DMS79 treated with DMSO at 0.1 percent for 48 hours (cell line): ENCODE measurements around the gene TMEFF1.

Source experiments
- DNase-seq: peaks from one replicate; lab custom pipeline; 2025; lab: John Stamatoyannopoulos, UW

Gene TMEFF1

DNA sequence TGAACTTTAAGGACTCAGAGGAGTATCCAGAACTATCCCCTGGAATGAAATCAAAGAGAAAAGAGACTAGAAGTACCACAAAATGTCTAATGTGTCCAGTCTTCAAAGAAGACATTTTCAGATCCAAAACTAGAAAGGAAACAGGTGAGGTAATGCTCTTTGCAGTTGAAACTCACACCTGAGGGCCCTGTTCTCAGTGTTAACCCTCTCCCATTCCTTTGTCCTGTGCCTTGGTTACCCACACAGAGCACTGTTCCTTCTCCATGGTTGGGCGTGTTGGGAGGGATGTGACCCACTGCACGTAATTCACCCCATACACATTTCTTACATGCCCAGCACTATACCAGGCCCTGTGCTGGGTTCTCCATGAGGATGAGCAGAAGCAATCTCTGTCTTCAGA is 24.7 kb upstream of the TMEFF1 start:
- DNase-seq: no peak

DNA sequence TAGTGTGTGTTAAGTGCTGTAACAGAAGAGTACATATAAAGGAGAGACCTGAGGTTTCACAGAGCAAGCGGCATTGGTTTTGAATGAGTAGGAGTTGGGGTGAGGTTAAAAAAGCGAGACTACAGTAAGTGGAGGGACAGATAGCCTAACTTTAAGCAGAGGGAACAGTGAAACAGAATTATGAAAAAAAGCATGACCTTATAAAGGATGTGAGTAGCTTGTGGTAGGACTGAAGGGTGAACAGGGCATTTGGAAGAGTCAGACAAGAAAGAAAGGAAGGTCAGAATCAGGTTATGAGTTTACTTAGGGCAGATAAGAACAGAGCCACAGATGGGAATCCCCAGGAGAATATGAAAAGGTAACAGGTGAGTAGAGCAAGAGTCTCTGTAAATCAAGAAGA is 23.5 kb upstream of the TMEFF1 start:
- DNase-seq: no peak

DNA sequence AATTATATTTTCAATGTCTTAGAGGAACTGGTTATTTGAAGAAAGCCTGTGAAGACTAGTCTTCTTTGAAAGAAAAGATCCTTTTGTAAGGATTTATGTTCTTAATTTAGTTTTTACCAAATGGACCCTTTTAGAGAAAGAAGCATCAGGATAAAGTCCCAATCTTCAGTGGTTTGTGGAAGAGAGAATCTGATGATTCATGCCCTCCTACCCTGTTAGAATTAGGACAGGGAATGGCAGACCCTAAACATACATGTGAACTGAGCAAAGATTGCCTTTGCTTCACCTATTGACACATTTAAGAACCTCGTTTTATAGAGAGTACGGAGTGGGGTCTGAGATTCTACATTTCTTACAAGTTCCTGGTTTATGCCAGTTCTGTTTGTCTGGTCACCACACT is 20.1 kb upstream of the TMEFF1 start:
- no peak for DNase-seq

DNA sequence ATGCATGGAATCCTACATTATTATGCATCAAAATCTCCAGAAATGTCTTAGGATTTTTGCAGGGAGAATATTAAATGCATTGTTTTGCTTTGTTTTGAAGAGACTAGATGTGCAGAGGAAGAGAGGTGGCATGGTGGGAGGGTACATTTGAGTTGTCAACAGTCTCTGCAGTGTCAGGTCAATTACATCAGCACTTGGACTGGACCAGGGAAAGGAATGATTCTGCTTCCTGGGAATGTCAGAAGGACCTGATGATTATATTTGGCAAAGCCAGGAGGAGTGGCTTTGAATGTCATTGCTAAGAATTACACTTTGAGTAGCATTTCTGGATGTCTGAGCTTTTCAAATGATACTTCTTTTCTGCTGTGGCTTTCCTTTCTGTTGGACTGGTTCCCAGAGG is 17.5 kb upstream of the TMEFF1 start:
- no peak for DNase-seq

DNA sequence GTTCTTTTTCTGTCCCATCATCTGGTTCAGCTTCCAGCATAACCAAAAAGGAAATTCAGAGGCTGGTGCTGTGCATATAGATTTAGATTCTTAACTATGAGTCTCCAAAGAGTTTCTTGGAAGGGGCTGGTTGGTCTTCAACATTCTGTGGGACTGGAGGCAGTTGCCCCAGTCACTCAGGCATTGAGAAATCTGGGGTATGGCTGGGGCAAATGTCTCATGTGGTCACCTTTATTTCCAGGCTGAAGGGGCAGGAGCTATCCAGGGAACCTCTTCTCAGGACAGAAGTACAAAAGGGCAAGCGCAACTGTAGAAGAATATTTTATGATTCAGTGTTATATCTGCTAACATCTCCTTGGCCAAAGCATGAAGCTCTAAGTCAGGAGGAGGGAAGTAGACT is 15.4 kb upstream of the TMEFF1 start:
- no peak for DNase-seq

DNA sequence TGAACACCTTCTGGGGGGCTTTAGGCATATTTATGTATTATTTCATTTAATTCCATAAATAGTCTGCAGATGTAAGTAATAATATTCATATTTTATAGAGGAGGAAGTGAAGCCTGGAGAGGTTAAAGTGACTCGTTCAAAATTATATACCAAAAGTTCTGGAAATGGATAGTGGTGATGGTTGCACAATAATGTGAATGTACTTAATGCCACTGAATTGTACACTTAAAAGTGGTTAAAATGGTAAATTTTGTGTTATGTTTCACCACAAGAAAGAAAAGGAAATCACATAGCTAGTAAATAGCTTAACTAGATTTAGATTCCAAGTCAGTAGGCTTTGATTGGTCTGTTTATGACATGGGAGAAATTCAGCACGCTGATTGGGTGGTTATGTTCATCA is 13.0 kb upstream of the TMEFF1 start:
- DNase-seq: no peak

DNA sequence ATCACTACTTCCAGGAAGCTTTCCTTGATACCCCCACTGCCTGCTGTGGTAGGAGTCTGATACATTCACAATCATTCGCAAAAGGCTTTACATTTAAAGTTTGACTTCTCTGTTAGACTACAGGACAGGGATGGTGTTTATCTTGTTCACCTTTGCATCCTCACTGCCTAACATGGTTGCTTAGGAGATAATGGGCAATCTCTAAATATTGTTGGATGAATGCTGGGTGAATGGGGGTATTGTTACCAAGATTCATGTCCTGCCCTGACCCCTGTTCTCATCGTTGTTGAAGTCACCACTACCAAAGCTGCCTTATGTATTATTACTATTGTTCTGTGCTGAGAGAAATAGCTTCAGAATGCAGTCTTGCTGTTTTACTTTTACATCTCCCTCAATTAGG is 7.7 kb upstream of the TMEFF1 start:
- no peak for DNase-seq

DNA sequence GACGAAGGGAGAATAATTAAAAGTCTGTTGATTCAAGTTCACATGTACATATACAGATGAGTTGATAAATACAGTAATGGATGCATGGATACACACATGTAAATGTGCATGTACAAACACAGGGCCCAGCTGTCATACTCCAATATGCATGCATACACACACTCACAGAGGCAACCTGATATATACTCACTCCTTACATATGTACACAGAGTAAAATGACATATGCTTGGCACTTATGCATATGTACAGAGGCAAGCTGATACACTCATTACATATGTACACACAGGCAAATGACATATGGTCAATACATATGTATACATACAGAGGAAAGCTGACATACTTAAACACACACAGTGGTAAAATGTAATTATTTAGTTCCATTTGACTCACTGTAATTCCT is 7.2 kb upstream of the TMEFF1 start:
- DNase-seq: no peak

DNA sequence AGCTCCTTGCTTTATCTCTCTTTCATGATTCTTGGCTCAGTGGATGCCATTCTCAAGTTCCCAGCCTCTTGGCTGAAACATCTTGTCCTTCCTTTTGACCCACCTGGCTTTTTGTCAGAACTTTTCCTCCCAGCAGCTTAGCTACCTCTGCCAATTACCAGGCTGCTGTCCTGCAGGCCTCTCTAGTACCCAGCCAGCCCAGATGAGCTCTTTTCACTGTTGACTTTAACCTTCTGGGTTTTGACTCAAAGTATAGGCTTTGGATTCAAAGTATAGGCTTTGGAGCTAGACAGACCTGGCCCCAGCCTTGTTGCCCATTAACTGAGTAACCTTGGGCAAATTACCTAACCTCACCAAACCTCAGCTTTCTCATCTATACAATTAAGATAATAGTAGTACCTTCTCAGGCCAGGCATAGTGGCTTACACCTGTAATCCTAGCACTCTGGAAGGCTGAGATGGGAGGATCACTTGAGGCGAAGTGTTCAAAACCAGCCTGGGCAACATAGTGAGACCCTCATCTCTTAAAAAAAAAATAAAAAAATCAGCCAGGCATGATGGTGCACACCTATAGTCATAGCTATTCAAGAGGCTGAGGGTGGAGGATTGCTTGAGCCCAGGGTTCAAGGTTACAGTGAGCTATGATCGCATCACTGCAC is 6.6 kb upstream of the TMEFF1 start:
- DNase-seq: no peak

DNA sequence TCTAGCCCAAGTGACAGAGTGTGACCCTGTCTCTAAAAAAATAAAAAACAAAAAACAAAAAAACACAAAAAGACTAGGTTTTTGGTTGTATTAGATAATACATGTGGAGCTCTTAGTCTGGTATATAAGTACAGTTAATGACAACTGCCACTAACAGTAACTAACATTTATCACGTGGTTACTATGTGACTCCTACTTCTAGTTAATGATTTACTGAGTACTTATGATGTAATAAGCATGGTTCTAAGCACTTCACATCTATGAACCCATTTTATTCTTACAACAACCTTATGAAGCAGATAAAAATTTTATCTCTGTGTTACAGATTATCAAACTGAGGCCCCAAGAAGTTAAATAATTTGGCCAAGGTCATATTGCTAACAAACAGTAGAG is 6.1 kb upstream of the TMEFF1 start:
- DNase-seq: no peak

DNA sequence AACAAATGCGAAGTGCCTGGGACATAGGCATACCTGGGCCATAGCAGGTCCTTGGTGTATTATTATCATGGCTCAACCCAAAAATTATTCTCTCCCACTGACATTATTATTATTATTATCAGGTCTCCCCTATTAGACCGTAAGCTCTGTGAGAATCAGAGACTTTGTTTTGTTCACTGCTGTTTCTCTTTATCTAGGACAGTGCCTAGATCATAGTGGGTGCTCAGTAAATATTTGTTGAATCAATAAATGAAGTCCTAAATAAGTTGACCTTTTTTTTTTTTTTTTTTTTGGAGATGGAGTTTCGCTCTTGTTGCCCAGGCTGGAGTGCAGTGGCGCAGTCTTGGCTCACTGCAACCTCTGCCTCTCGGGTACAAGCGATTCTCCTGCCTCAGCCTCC is 4.9 kb upstream of the TMEFF1 start:
- no peak for DNase-seq

DNA sequence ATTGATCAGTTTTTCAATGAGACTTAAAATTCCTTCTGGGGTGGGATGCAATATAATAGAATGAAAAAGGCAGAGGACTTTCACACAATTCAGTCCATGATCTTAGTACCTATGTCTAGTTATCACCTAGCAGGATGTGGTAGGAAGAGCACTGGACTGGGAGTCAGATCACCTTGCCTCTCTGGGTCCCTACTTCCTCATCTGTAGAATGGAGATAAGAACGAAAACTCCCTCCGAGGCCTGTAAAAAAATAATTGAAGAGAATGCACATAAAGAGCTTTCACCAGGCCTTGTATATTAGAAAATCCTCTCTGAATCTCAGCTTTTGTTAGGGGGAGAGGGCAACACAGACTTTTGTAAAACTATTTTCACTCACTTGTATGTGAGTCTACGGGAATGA is 681 bp upstream of the TMEFF1 start:
- no peak for DNase-seq

DNA sequence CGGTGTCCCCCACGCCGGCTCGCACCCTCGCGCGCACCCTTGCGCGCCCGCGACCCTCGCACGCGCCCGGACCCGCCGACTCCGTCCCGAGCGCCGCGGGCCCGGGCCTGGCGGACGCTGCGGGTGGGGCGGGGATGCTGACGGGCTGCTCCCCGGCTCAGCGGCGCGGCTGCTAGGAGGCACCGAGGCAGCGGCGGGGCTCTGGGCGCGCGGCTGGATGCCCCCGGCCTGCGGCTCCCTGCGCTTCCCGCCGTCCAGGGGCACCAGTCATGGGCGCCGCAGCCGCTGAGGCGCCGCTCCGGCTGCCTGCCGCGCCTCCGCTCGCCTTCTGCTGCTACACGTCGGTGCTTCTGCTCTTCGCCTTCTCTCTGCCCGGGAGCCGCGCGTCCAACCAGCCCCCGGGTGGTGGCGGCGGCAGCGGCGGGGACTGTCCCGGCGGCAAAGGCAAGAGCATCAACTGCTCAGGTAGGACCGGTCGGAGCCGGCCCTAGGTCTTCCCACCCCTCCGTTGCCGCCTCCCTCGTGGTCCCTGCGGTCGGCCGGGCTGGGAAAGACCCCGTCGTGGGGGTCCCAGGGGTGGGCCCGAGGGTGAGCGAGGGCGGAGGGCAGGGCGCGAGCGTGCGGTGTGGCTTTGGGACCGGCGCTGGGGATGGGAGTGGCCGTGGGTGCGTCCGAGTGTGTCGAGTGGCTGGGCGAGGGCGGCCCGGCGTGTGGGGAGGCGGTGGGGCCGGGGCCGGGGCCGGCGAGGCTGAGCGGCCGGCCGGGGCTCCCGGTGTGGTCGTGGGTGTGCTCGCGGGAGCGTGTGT is 530 bp downstream of the TMEFF1 start:
- no peak for DNase-seq

DNA sequence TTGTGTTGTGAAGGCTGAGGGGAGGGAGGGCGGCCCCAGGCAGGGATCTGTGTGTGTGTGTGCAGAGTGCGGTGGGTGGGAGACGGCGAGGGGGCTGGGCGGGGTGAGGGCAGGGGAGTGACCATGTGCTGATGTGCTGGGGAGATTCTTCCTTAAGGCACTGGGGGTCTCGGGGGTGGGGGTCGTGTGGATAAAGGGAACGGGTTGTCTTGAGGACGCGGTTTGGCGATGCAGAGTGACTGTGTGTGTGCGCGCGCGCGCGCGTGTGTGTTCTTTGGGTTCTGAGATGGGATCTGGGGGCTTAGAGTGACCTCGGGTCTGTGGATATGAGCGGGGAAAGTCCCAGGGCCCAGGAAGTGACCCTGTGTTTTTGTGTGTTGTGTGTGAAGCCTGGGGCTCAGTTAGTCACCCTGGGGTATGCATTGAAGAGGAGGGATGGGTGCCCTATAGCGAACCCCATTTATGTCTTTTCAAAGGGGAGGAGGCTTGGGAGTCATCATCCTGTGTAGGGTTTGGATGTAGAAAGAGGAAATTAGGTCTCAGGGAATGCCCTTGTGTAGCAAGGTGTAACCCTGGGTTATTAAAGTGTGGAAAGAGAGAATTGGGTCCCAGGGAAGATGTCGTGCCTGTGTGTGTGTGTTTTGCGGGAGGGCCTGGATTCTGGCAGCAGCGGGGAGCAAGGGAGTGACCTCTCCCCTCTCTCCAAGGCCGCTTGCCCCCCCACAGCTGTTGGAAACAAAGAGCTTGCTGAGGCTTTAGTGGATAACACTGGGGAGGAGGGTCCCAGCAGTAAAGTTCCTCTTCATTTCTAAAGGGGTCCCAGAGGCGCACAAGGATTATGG is 1.4 kb downstream of the TMEFF1 start:
- no peak for DNase-seq

DNA sequence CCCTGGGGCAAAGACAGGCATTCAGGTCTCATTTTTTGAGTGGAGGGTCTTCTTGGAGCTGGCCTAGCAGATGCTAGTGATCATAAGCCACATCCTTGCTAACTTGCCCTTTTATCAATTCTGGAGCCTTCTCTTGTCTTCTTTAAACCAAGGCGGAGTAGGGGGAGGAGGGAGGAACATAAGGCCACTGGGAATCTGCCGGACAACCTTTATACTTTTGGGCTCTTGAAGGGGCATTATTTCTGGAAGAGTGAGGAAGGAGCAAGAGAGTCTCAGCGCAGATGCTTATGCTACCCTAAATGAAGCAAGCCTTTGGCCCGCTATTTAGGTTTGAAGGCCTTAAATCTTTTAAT is 2.0 kb downstream of the TMEFF1 start:
- no peak for DNase-seq

DNA sequence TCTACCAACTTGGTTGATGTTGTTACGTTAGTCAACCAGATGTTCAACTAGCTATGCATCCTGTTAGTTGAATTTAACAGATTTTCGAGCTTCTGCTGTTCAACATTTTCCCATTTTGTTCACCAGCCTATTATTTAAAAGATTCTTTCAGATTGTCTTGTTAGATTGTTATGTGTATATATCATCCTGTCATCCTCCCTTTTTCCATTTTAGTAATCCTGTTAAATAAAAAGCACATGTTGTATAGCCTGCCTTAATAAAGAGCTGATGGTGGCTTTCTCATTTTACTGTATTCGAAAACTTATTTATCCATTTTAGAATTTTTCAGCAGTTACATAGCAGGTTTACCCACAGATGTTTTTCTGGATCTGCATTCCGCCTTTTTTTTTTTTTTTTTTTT is 4.3 kb downstream of the TMEFF1 start:
- no peak for DNase-seq

DNA sequence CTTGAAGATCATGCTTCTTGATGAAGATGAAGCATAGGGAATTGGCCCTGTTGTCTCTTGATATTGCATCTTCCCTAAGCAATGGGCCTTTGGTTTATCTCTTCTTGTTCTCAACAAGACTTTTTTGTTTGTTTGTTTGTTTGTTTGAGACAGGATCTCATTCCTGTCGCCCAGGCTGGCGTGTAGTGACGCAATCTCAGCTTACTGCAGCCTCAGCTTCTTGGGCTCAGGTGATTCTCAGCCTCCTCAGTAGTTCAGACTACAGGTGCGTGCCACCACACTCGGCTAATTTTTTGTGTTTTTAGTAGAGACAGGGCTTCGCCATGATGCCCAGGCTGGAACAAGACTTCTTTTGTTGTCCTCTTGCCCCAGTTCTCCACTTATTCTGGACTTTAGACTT is 5.2 kb downstream of the TMEFF1 start:
- no peak for DNase-seq

DNA sequence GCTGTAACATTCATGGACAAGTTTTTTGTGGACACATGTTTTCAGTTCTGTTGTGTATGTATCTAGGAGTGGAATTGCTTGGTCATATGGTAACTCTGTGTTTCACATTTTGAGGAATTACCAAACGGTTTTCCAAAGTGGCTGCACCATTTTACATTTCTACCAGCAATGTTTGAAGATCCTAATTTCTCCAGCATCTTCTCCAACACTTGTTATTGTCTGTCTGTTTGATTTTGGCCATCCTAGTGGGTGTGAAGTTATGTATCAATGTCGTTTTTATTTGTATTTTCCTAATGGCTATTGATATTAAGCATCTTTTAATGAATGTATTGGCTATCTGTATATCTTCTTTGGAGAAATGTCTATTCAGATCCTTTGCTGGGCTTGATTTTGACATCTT is 6.9 kb downstream of the TMEFF1 start:
- DNase-seq: no peak

DNA sequence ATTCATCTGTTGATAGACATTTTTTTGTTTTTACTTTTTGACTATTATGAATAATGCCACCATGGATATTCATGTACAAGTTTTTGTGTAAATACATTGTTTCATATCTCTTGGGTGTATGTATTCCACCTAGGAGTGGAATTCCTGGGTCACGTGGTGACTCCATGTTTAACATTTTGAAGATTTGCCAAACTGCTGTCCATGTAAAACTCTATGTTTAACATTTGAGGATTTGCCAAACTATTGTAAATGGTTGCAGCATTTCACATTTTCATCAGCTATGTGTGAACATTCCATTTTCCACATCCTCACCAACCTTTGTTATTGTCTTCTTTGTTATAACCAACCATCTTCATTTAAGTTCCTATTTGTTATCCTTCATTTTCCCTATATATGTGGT is 12.2 kb downstream of the TMEFF1 start:
- DNase-seq: no peak

DNA sequence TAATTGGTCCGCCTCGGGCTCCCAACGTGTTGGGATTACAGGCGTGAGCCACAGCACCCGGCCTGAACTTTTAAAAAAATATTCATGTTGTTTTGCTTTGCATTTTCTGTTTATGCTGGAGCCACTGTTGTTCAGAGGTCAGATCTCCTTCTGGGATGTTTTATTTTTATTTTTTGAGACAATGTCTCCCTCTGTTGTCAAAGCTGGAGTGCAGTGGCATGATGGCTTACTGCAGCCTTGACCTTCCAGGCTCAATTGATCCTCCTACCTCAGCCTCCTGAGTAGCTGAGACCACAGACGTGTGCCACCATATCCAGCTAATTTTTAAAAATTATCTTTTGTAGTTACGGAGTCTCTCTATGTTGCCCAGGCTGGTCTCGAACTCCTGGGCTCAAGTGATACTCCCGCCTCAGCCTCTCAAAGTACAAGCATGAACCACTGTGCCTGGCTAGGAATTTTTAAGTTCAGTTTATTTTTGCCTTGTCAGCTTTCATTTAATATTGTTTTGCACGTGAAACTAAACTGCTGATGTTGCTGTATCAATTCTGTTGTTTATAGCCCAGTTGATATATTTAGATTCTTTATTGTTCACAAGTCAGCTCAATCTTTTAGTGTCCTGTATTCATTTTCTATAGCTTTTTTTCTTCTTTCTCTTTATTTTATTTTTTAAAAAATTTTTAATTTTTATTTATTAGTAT is 13.7 kb downstream of the TMEFF1 start:
- no peak for DNase-seq

DNA sequence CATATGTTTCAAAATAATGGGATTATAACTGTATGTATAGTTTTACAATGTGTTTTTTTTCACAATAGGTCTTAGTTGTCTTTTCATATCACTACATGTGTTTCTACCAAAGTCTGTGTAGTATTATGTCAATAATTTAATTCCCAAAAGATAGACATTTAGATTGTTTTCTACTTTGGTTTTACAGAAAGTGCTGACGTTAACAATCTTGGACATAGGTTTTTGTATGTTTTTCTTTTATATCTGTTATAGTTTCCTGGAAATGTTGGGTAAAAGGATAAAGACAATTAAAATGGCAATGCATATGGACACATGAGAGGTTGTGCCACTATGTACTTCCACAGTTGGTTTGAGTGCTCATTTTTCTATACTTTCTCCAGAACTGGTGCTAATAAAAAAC is 15.2 kb downstream of the TMEFF1 start:
- DNase-seq: no peak

DNA sequence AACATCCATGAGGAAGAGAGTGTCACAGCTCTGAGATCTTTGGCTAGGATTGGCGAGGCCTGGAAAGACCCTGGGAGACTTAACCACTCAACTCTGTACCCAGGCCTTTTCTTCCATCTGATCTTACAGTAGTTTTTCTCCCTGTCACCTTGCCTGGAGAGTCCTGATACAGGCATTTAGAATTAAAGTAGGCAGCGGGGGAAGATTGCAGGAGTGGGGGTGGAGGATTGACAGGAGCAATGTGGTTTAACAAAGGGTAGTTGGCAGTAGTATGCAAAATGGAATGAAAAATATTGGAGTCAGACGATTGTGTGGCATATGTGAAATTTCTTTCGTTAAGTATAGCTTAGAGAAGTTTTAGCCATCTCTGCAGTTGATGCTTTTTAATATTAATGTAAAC is 16.9 kb downstream of the TMEFF1 start:
- DNase-seq: no peak

DNA sequence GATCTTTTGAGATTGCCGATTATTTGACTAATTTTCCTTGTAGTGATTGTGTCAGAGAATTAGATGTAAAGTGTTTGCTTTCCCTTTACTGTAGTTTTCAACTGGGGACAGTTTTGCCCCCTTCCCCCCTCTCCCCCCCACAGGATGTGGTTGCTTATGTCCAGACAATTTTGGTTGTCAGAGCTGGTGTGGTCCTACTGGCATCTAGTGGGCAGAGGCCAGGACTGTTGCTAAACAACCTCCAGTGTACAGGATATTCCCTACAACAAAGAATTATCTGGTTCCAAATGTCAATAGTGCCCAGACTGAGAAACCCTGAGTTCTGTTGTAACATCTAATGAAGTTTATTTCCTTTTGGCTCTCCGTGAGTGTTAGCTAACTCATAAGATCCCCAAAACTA is 20.0 kb downstream of the TMEFF1 start:
- DNase-seq: no peak
